HL-60 (cell line): ENCODE measurements around the gene BCL2.

Experiments used
- DNase-seq, 2 experiments: peaks; one replicate each; pipeline ENCODE4 v3.0.0-alpha.2; 2010 to 2020; ENCODE audit warnings: low read depth in 1 of 2, low spot score in 1 of 2
- H3K27ac ChIP-seq: fragments of 250-450 bp; sonication (Bioruptor Pico); replicated peaks from 2 replicates; pipeline ENCODE4 v1.5.1; 2020; ENCODE audit warnings: mild to moderate bottlenecking, moderate library complexity
- H3K27me3 ChIP-seq: fragments of 250-450 bp; sonication (Bioruptor Pico); 2 replicates; pipeline ENCODE4 v1.5.1; 2021; ENCODE audit warnings: mild to moderate bottlenecking, moderate library complexity; ENCODE audit not compliant: insufficient read depth, poor library complexity, severe bottlenecking
- H3K4me3 ChIP-seq: replicated peaks from 2 replicates; pipeline ENCODE4 v1.5.1; 2011; ENCODE audit warnings: mild to moderate bottlenecking, control low read depth, low read length; ENCODE audit not compliant: insufficient read depth
- GABPA ChIP-seq: IDR thresholded peaks from 2 replicates; pipeline ENCODE4 v1.6.1; 2012; ENCODE audit warnings: low read depth
- POLR2AphosphoS5 ChIP-seq: IDR thresholded peaks from 2 replicates; pipeline ENCODE4 v1.6.1; 2012; ENCODE audit warnings: low read depth
- SPI1 ChIP-seq: IDR thresholded peaks from 2 replicates; pipeline ENCODE4 v1.6.1; 2012; ENCODE audit warnings: low read depth, mild to moderate bottlenecking, borderline replicate concordance
- TF ChIP-seq, protein P1 (sequence below): IDR thresholded peaks from 2 replicates; pipeline ENCODE4 v1.6.1; 2012; ENCODE audit warnings: low read depth; ENCODE audit not compliant: insufficient replicate concordance
- TF ChIP-seq, protein P2 (sequence below): IDR thresholded peaks from one replicate; pipeline ENCODE4 v1.5.1; 2011; ENCODE audit warnings: low read length, control low read depth, inconsistent platforms; ENCODE audit not compliant: insufficient read depth

BCL2 gene

DNA sequence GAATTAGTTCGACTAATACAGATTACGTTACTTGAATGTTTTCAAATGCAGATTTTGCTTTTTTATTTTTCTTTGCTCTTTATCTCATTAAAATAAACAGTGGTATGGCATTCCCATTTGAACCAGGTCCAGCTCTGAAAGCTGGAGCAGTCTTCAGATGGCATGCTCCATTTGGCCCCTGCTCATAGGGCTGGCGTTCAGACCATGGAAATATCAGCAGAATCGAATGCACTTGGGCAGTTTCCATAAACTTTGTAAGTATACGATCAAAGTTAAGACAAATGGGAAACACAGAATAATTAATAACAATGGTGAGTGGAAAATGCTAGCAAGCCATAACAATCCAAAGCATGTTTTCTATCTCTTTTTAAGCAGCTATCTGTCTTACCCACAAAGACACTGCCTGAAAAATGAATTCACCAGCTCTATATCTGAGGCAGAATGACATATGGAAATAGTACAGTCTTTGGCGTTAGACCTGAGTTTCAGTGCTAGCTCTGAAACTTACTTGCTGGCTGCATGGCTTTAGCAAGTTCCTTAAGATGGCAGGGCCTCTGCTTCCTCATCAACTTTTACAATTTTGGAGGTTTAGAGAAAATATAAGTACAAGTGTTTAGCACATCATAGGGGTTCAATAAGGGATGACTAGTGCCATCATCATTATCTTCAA is 131.6 kb downstream of the BCL2 start:
- no peaks in the 10 kb centered on the region for H3K27me3 ChIP-seq
- no peak overlapping the region for H3K27ac ChIP-seq
- TF ChIP-seq GABPA (no peak), SPI1 (no peak), POLR2AphosphoS5 (no peak)
- TF ChIP-seq, protein P1, sequence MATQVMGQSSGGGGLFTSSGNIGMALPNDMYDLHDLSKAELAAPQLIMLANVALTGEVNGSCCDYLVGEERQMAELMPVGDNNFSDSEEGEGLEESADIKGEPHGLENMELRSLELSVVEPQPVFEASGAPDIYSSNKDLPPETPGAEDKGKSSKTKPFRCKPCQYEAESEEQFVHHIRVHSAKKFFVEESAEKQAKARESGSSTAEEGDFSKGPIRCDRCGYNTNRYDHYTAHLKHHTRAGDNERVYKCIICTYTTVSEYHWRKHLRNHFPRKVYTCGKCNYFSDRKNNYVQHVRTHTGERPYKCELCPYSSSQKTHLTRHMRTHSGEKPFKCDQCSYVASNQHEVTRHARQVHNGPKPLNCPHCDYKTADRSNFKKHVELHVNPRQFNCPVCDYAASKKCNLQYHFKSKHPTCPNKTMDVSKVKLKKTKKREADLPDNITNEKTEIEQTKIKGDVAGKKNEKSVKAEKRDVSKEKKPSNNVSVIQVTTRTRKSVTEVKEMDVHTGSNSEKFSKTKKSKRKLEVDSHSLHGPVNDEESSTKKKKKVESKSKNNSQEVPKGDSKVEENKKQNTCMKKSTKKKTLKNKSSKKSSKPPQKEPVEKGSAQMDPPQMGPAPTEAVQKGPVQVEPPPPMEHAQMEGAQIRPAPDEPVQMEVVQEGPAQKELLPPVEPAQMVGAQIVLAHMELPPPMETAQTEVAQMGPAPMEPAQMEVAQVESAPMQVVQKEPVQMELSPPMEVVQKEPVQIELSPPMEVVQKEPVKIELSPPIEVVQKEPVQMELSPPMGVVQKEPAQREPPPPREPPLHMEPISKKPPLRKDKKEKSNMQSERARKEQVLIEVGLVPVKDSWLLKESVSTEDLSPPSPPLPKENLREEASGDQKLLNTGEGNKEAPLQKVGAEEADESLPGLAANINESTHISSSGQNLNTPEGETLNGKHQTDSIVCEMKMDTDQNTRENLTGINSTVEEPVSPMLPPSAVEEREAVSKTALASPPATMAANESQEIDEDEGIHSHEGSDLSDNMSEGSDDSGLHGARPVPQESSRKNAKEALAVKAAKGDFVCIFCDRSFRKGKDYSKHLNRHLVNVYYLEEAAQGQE: no peak
- TF ChIP-seq, protein P2, sequence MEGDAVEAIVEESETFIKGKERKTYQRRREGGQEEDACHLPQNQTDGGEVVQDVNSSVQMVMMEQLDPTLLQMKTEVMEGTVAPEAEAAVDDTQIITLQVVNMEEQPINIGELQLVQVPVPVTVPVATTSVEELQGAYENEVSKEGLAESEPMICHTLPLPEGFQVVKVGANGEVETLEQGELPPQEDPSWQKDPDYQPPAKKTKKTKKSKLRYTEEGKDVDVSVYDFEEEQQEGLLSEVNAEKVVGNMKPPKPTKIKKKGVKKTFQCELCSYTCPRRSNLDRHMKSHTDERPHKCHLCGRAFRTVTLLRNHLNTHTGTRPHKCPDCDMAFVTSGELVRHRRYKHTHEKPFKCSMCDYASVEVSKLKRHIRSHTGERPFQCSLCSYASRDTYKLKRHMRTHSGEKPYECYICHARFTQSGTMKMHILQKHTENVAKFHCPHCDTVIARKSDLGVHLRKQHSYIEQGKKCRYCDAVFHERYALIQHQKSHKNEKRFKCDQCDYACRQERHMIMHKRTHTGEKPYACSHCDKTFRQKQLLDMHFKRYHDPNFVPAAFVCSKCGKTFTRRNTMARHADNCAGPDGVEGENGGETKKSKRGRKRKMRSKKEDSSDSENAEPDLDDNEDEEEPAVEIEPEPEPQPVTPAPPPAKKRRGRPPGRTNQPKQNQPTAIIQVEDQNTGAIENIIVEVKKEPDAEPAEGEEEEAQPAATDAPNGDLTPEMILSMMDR: no peak
- H3K4me3 ChIP-seq: no peak overlapping the region
- no peak for DNase-seq

DNA sequence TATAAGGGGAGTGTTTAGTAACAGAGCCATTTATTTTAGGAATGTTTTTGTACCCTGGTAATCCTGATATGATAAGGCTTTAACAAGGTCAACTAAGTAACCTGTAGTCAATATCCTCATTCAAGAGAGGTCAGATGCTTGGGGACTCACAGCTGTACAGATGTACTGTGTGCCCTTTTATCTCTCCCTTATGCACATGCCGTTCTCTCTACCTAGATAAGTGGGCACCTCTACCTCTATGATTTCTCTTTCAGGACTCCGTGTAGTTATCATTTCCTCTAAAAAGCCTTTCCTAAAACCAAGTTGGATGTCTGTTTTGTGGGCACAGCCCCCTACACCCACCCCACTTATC is 132.4 kb downstream of the BCL2 start:
- Histone ChIP-seq H3K27ac (no peak overlapping the region), H3K4me3 (no peak overlapping the region), H3K27me3 (no peaks in the 10 kb centered on the region)
- TF ChIP-seq, protein P2: no peak
- TF ChIP-seq, protein P1: no peak
- TF ChIP-seq POLR2AphosphoS5 (no peak), GABPA (no peak), SPI1 (no peak)
- no peak for DNase-seq

DNA sequence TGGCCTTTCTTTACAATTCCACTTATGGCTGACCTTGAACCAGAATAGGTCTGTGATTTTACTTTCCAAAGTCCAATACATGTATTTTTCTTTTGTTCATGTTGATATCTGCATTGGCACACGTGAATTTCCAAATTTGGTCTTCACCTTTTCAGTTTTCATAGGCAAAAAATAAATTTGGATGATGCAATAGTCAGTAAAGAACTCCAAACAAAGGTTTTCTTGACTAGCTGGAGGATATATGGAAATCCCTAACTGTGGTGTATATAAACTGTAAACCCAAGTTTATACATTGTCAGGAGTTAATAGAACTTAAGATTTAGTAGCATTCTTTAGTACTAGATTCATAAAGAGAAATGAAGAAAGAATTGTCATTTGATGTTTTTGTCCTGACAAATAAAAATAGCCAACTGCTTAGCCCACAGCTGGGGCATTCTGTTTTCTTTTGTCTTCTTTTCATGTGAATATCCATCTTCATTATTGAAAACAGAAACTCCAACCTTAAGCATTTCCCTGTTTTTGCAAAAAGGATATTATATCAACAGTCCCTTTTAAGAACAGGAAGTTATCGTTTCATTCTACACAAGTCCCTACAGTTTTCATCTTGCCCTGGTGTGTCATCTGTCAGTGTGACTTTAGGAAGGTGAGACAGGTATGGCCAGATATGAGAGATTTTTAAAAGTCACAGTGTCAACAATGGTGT is 132.9 kb downstream of the BCL2 start:
- H3K27ac ChIP-seq: no peak overlapping the region

More for the DNA sequence above, 132.9 kb downstream of the BCL2 start:
- Histone ChIP-seq H3K27me3 (no peaks in the 10 kb centered on the region), H3K4me3 (no peak overlapping the region)
- TF ChIP-seq SPI1 (no peak), POLR2AphosphoS5 (no peak), GABPA (no peak)
- TF ChIP-seq, protein P1: no peak
- TF ChIP-seq, protein P2: no peak
- DNase-seq: no peak
